Progenitor cell of endocrine pancreas (in vitro differentiated cells): ENCODE data around the gene FAM9A. TPM values are rescaled to one million over a fixed set of nuclear protein-coding genes. Genes with fewer than 3 reads are reported as not detected.

ENCODE experiments used
- DNase-seq: peaks from one replicate; pipeline ENCODE4 v3.0.0; 2021; ENCODE audit warnings: low spot score; ENCODE audit not compliant: unreplicated experiment
- H3K27ac Mint-ChIP-seq: 2 replicates; pipeline ENCODE4 v1.8.0; 2021; ENCODE audit warnings: mild to moderate bottlenecking, moderate library complexity, mixed read lengths
- H3K27me3 Mint-ChIP-seq: 2 replicates; pipeline ENCODE4 v1.8.0; 2021; ENCODE audit warnings: mixed read lengths
- H3K36me3 Mint-ChIP-seq: 2 replicates; pipeline ENCODE4 v1.8.0; 2022; ENCODE audit warnings: mixed read lengths; ENCODE audit not compliant: insufficient read depth
- H3K4me1 Mint-ChIP-seq: 2 replicates; pipeline ENCODE4 v1.8.0; 2021; ENCODE audit warnings: low read depth, mixed read lengths
- H3K4me3 Mint-ChIP-seq: 2 replicates; pipeline ENCODE4 v1.8.0; 2021; ENCODE audit warnings: low read depth, mild to moderate bottlenecking, moderate library complexity, mixed read lengths
- H3K9me3 Mint-ChIP-seq: 2 replicates; pipeline ENCODE4 v1.8.0; 2021; ENCODE audit warnings: low read depth, mixed read lengths
- CTCF ChIP-seq: fragments of 200-600 bp; sonication (generic); IDR thresholded peaks from one replicate; pipeline ENCODE4 v1.5.0; 2021; ENCODE audit warnings: antibody characterized with exemption, mild to moderate bottlenecking; ENCODE audit not compliant: unreplicated experiment
- total RNA-seq: library from RNA; stranded (reverse); gene quantifications from 2 replicates; pipeline ENCODE4 v1.2.1, GENCODE V29; 2021

FAM9A gene
- total RNA-seq, 1 donor from 2014 or later, result not detected

GRCh38 chrX:8844157-8844556 lies 43.0 kb upstream of the FAM9A start:
- no peak overlapping the region for H3K27ac Mint-ChIP-seq
- TF ChIP-seq CTCF, result no peak
- DNase-seq, result no peak

GRCh38 chrX:8841911-8842310 lies 40.7 kb upstream of the FAM9A start:
- Mint-ChIP-seq H3K27ac (no peak overlapping the region), H3K4me1 (no peaks in the 10 kb centered on the region), H3K27me3 (peaks cover 7% of the 10 kb centered on the region), H3K4me3 (no peak overlapping the region), H3K36me3 (no peaks in the 10 kb centered on the region), H3K9me3 (peaks cover 8% of the 10 kb centered on the region)
- no peak for DNase-seq
- TF ChIP-seq CTCF, result no peak

More at GRCh38 chrX:8844157-8844556, 43.0 kb upstream of the FAM9A start:
- peaks cover 12% of the 10 kb centered on the region for H3K9me3 Mint-ChIP-seq
- no peaks in the 10 kb centered on the region for H3K36me3 Mint-ChIP-seq
- no peak overlapping the region for H3K4me3 Mint-ChIP-seq
- peaks cover 6% of the 10 kb centered on the region for H3K4me1 Mint-ChIP-seq
- no peaks in the 10 kb centered on the region for H3K27me3 Mint-ChIP-seq

- DNase-seq, result no peak
- TF ChIP-seq CTCF, result no peak
- no peaks in the 10 kb centered on the region for H3K4me1 Mint-ChIP-seq
- no peaks in the 10 kb centered on the region for H3K36me3 Mint-ChIP-seq
- no peak overlapping the region for H3K4me3 Mint-ChIP-seq
- H3K9me3 Mint-ChIP-seq, result peaks cover 18% of the 10 kb centered on the region
- H3K27me3 Mint-ChIP-seq, result peaks cover 15% of the 10 kb centered on the region
- no peak overlapping the region for H3K27ac Mint-ChIP-seq
Measured at GRCh38 chrX:8834392-8834791, 33.2 kb upstream of the FAM9A start.

GRCh38 chrX:8832582-8833378 lies 31.6 kb upstream of the FAM9A start:
- no peak for TF ChIP-seq CTCF
- Mint-ChIP-seq H3K27ac (no peak overlapping the region), H3K36me3 (no peaks in the 10 kb centered on the region)

GRCh38 chrX:8823698-8824097 lies 22.5 kb upstream of the FAM9A start:
- Mint-ChIP-seq H3K27ac (no peak overlapping the region), H3K9me3 (peaks cover 4% of the 10 kb centered on the region), H3K4me3 (no peak overlapping the region), H3K4me1 (peaks cover 2% of the 10 kb centered on the region), H3K36me3 (no peaks in the 10 kb centered on the region), H3K27me3 (no peaks in the 10 kb centered on the region)
- no peak for TF ChIP-seq CTCF
- no peak for DNase-seq

More at GRCh38 chrX:8832582-8833378, 31.6 kb upstream of the FAM9A start:
- Mint-ChIP-seq H3K4me3 (no peak overlapping the region), H3K27me3 (peaks cover 17% of the 10 kb centered on the region), H3K9me3 (peaks cover 21% of the 10 kb centered on the region), H3K4me1 (no peaks in the 10 kb centered on the region)
- DNase-seq, result no peak
